HG02610 (cell line): ENCODE measurements around the gene TUFM.
"Not testable (repeated sequence)": the region's sequence is repeated elsewhere in the genome, so short reads cannot be mapped to it uniquely, and the experiment has no call there.

Source experiments
- ATAC-seq: cut with Tn5 transposase; IDR thresholded peaks from one replicate; pipeline ENCODE4 v1.9.1; 2021; ENCODE audit warnings: mild to moderate bottlenecking, moderate library complexity; ENCODE audit not compliant: unreplicated experiment

The TUFM gene

GRCh38 chr16:28846080-28846932, at the start of gene TUFM:
TUFM (minus strand) TSS chr16:28846348; CDS start chr16:28846269, 79 bp downstream.
- ATAC-seq: peak; percentile 91

- ATAC-seq: no peak
Measured at GRCh38 chr16:28895609-28896008, 49.5 kb upstream of the TUFM start.

- no peak for ATAC-seq
Measured at GRCh38 chr16:28893291-28893690, 47.1 kb upstream of the TUFM start.

GRCh38 chr16:28891964-28892890, 46.1 kb upstream of the TUFM start:
- no peak for ATAC-seq

- not testable (repeated sequence) for ATAC-seq
Measured at GRCh38 chr16:28890355-28890754, 44.2 kb upstream of the TUFM start.

- ATAC-seq: no peak
Measured at GRCh38 chr16:28886945-28887344, 40.8 kb upstream of the TUFM start.

- ATAC-seq: no peak
Measured at GRCh38 chr16:28884045-28884444, 37.9 kb upstream of the TUFM start.

- no peak for ATAC-seq
Measured at GRCh38 chr16:28883221-28883996, 37.3 kb upstream of the TUFM start.

- ATAC-seq: no peak
Measured at GRCh38 chr16:28882551-28883160, 36.5 kb upstream of the TUFM start.

- ATAC-seq: not testable (repeated sequence)
Measured at GRCh38 chr16:28881565-28881964, 35.4 kb upstream of the TUFM start.

- ATAC-seq: no peak
Measured at GRCh38 chr16:28880955-28881354, 34.8 kb upstream of the TUFM start.

GRCh38 chr16:28880589-28880915, 34.4 kb upstream of the TUFM start:
- ATAC-seq: no peak

GRCh38 chr16:28879841-28880588, 33.9 kb upstream of the TUFM start:
- ATAC-seq: peak; percentile 79

- peak; percentile 25 for ATAC-seq
Measured at GRCh38 chr16:28879261-28879840, 33.2 kb upstream of the TUFM start.

GRCh38 chr16:28878083-28878926, 32.2 kb upstream of the TUFM start, which contains the start of gene ATP2A1:
ATP2A1 (plus strand) TSS chr16:28878488; CDS start chr16:28878672, 184 bp downstream.
- no peak for ATAC-seq

GRCh38 chr16:28877655-28878000, 31.5 kb upstream of the TUFM start:
- no peak for ATAC-seq

- no peak for ATAC-seq
Measured at GRCh38 chr16:28876973-28877654, 31.0 kb upstream of the TUFM start.

GRCh38 chr16:28876019-28876659, 30.0 kb upstream of the TUFM start:
- ATAC-seq: no peak
